Measurements from ENCODE around the gene PNN. TPM values are rescaled to one million over a fixed set of nuclear protein-coding genes. Genes with fewer than 3 reads are reported as not detected.
"Not testable (repeated sequence)": the region's sequence is repeated elsewhere in the genome, so short reads cannot be mapped to it uniquely, and the experiment has no call there.

The PNN gene
- total RNA-seq, 1 donor from 2014 or later, result 66.1 TPM

- Mint-ChIP-seq H3K36me3 (ENCODE audit: unreplicated experiment) (peaks cover 3% of the 10 kb centered on the region), H3K27ac (ENCODE audit: unreplicated experiment) (no peak overlapping the region), H3K4me3 (ENCODE audit: unreplicated experiment) (no peak overlapping the region), H3K27me3 (ENCODE audit: unreplicated experiment) (peaks cover 6% of the 10 kb centered on the region), H3K4me1 (ENCODE audit: unreplicated experiment) (no peaks in the 10 kb centered on the region), H3K9me3 (ENCODE audit: unreplicated experiment) (no peaks in the 10 kb centered on the region)
- no peak for TF ChIP-seq CTCF (IDR thresholded peaks at IDR 0.05)
- DNase-seq (ENCODE audit: extremely low spot score, unreplicated experiment), result no peak
Observed at GRCh38 chr14:39217214-39217879, 42.3 kb downstream of the PNN start.

DNA sequence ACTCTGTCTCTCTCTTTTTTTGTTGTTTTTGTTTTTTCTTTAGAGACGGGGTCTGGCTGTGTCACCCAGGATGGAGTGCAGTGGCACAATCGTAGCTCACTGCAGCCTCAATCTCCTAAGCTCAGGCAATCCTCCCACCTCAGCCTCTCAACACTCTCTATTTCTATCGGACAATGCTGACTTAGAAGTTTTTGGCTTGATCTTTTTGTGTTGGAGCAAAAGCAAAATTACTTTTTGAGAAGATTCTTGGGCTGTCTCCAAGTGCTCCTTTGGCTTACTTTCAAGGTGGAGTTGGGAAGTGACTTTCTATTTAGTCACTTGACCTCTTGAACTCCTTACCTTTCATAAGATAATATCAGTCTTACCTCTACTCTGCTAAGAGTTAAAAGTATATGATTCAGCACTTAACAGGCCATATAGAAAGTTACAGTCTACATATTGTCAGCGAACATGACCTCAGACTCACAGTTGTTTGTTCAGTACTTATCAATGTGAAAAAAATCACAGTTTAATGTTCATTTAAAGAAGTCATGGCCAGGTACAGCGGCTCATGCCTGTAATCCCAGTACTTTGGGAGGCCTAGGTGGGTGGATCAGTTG lies 43.2 kb downstream of the PNN start:
- no peak for DNase-seq (ENCODE audit: extremely low spot score, unreplicated experiment)
- no peaks in the 10 kb centered on the region for H3K9me3 Mint-ChIP-seq (ENCODE audit: unreplicated experiment)
- H3K4me1 Mint-ChIP-seq (ENCODE audit: unreplicated experiment), result no peaks in the 10 kb centered on the region
- no peak for TF ChIP-seq CTCF (IDR thresholded peaks at IDR 0.05)
- H3K4me3 Mint-ChIP-seq (ENCODE audit: unreplicated experiment), result no peak overlapping the region
- peaks cover 9% of the 10 kb centered on the region for H3K27me3 Mint-ChIP-seq (ENCODE audit: unreplicated experiment)
- peaks cover 3% of the 10 kb centered on the region for H3K36me3 Mint-ChIP-seq (ENCODE audit: unreplicated experiment)
- no peak overlapping the region for H3K27ac Mint-ChIP-seq (ENCODE audit: unreplicated experiment)

DNA sequence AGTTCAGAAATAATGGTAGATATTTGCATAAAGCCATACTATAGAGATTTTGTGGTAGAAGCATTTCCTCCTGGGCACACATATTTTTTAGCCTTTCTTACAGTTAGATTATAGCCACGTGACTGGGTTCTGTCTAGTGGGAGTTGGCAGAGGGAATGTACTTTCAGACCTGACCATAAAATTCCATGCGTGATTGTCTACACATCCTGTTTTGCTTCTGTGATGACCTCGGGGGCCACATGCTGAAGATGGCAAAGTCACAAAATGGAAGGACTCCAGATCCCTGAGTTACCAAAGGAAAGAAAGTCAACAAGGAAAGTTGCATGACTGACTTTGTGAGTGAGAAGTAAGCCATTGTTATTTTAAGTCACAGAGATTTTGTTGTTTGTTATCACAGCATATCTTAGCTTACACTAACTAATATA lies 44.0 kb downstream of the PNN start:
- H3K9me3 Mint-ChIP-seq (ENCODE audit: unreplicated experiment), result no peaks in the 10 kb centered on the region
- H3K27ac Mint-ChIP-seq (ENCODE audit: unreplicated experiment), result no peak overlapping the region
- no peak overlapping the region for H3K4me3 Mint-ChIP-seq (ENCODE audit: unreplicated experiment)
- H3K36me3 Mint-ChIP-seq (ENCODE audit: unreplicated experiment), result peaks cover 3% of the 10 kb centered on the region
- no peak for TF ChIP-seq CTCF (IDR thresholded peaks at IDR 0.05)
- H3K27me3 Mint-ChIP-seq (ENCODE audit: unreplicated experiment), result peaks cover 9% of the 10 kb centered on the region
- no peaks in the 10 kb centered on the region for H3K4me1 Mint-ChIP-seq (ENCODE audit: unreplicated experiment)
- no peak for DNase-seq (ENCODE audit: extremely low spot score, unreplicated experiment)

- H3K9me3 Mint-ChIP-seq (ENCODE audit: unreplicated experiment); H3K36me3 Mint-ChIP-seq (ENCODE audit: unreplicated experiment); H3K27me3 Mint-ChIP-seq (ENCODE audit: unreplicated experiment); H3K27ac Mint-ChIP-seq (ENCODE audit: unreplicated experiment); DNase-seq (ENCODE audit: extremely low spot score, unreplicated experiment); H3K4me1 Mint-ChIP-seq (ENCODE audit: unreplicated experiment); H3K4me3 Mint-ChIP-seq (ENCODE audit: unreplicated experiment): not testable (repeated sequence)
Observed at GRCh38 chr14:39220473-39220872, 45.4 kb downstream of the PNN start.

GRCh38 chr14:39228044-39228443 lies 53.0 kb downstream of the PNN start:
- DNase-seq (ENCODE audit: extremely low spot score, unreplicated experiment), result no peak
- Mint-ChIP-seq H3K27me3 (ENCODE audit: unreplicated experiment) (peaks cover under 1% of the 10 kb centered on the region), H3K36me3 (ENCODE audit: unreplicated experiment) (no peaks in the 10 kb centered on the region), H3K4me3 (ENCODE audit: unreplicated experiment) (no peak overlapping the region), H3K9me3 (ENCODE audit: unreplicated experiment) (no peaks in the 10 kb centered on the region), H3K4me1 (ENCODE audit: unreplicated experiment) (peaks cover 3% of the 10 kb centered on the region), H3K27ac (ENCODE audit: unreplicated experiment) (no peak overlapping the region)
- no peak for TF ChIP-seq CTCF (IDR thresholded peaks at IDR 0.05)

Measured in osteocyte (in vitro differentiated cells).